Measurements from ENCODE around the gene CCDC88C.

GRCh38 chr14:91349481-91350074 lies 68.0 kb downstream of the CCDC88C start:
- TF ChIP-seq POLR2A (IDR thresholded peaks at IDR 0.05) (no peak), CTCF (IDR thresholded peaks at IDR 0.05) (no peak)
